ENCODE measurements around the gene NFYA. TPM values are rescaled to one million over a fixed set of nuclear protein-coding genes. Genes with fewer than 3 reads are reported as not detected.

Gene NFYA
- total and polyA plus RNA-seq, 2 of the 13 experiments (the other 11 are each of a cell fraction or from before 2014, with no cell fraction given) = 16.0 to 22.9 TPM

DNA sequence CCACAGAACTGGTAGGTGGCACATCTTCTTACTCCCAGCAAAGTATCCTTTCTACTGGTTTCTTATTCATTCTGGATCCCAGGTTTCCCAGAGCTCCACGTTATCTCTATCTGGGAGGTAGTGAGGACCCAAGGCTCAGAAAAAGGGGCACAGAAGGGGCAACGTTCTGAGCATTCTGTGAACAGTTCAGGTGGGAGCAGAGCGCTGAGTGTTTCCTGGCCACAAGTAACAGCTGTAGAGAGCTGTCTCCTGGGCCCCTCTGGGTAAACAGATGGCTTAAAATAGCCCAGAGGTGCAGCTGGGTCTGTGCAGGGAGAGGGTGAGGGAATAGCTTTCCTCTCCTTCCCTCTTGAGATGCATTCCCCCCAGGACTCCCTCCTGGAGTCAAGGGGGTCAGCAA is 17.6 kb upstream of the NFYA start (continued):
- TF ChIP-seq ZSCAN20 (CRISPR knock-in tag; IDR thresholded peaks at IDR 0.05; ENCODE audit: borderline replicate concordance) = no peak
- TF ChIP-seq KLF16 (CRISPR knock-in tag; IDR thresholded peaks at IDR 0.05) = 0 out of 4 replicates have a peak, but pooled peaks of 1 of the 2 experiments have one; percentile 31
- no peak for TF ChIP-seq DNMT3B (CRISPR knock-in tag; conservative IDR thresholded peaks at IDR 0.05)
- TF ChIP-seq MLLT10 (CRISPR knock-in tag; IDR thresholded peaks at IDR 0.05) = no peak
- no peak for TF ChIP-seq GFI1 (CRISPR knock-in tag; IDR thresholded peaks at IDR 0.05; ENCODE audit: borderline replicate concordance)
- TF ChIP-seq CREM (IDR thresholded peaks at IDR 0.05) = no peak
- no peak for TF ChIP-seq CREM (CRISPR knock-in tag; IDR thresholded peaks at IDR 0.05)
- no peak for TF ChIP-seq ZNF883 (CRISPR knock-in tag; IDR thresholded peaks at IDR 0.05; ENCODE audit: not compliant biosample characterization)
- TF ChIP-seq FOSL2 (CRISPR knock-in tag; IDR thresholded peaks at IDR 0.05) = peak; percentile 48
- no peak for TF ChIP-seq RORA (CRISPR knock-in tag; IDR thresholded peaks at IDR 0.05)
- TF ChIP-seq PHF20 (CRISPR knock-in tag; IDR thresholded peaks at IDR 0.05) = no peak
- TF ChIP-seq SMYD3 (CRISPR knock-in tag; IDR thresholded peaks at IDR 0.05) = no peak
- TF ChIP-seq ZFP36L2 (CRISPR knock-in tag; IDR thresholded peaks at IDR 0.05) = no peak
- TF ChIP-seq WIZ (CRISPR knock-in tag; IDR thresholded peaks at IDR 0.05) = no peak
- TF ChIP-seq, protein P1, sequence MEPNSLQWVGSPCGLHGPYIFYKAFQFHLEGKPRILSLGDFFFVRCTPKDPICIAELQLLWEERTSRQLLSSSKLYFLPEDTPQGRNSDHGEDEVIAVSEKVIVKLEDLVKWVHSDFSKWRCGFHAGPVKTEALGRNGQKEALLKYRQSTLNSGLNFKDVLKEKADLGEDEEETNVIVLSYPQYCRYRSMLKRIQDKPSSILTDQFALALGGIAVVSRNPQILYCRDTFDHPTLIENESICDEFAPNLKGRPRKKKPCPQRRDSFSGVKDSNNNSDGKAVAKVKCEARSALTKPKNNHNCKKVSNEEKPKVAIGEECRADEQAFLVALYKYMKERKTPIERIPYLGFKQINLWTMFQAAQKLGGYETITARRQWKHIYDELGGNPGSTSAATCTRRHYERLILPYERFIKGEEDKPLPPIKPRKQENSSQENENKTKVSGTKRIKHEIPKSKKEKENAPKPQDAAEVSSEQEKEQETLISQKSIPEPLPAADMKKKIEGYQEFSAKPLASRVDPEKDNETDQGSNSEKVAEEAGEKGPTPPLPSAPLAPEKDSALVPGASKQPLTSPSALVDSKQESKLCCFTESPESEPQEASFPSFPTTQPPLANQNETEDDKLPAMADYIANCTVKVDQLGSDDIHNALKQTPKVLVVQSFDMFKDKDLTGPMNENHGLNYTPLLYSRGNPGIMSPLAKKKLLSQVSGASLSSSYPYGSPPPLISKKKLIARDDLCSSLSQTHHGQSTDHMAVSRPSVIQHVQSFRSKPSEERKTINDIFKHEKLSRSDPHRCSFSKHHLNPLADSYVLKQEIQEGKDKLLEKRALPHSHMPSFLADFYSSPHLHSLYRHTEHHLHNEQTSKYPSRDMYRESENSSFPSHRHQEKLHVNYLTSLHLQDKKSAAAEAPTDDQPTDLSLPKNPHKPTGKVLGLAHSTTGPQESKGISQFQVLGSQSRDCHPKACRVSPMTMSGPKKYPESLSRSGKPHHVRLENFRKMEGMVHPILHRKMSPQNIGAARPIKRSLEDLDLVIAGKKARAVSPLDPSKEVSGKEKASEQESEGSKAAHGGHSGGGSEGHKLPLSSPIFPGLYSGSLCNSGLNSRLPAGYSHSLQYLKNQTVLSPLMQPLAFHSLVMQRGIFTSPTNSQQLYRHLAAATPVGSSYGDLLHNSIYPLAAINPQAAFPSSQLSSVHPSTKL (CRISPR knock-in tag; IDR thresholded peaks at IDR 0.05) = peak; percentile 72
- TF ChIP-seq CBX5 (CRISPR knock-in tag; IDR thresholded peaks at IDR 0.05; ENCODE audit: borderline replicate concordance) = no peak
- 0 out of 2 replicates have a peak, but pooled peaks have one; percentile 36 for TF ChIP-seq IRF2 (CRISPR knock-in tag; IDR thresholded peaks at IDR 0.05)
- TF ChIP-seq, protein P2, sequence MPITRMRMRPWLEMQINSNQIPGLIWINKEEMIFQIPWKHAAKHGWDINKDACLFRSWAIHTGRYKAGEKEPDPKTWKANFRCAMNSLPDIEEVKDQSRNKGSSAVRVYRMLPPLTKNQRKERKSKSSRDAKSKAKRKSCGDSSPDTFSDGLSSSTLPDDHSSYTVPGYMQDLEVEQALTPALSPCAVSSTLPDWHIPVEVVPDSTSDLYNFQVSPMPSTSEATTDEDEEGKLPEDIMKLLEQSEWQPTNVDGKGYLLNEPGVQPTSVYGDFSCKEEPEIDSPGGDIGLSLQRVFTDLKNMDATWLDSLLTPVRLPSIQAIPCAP (CRISPR knock-in tag; IDR thresholded peaks at IDR 0.05; ENCODE audit: low read depth) = no peak
- no peak for TF ChIP-seq HIVEP1 (CRISPR knock-in tag; IDR thresholded peaks at IDR 0.05)
- TF ChIP-seq ZNF124 (CRISPR knock-in tag; IDR thresholded peaks at IDR 0.05) = no peak
- TF ChIP-seq CEBPB (IDR thresholded peaks at IDR 0.05; ENCODE audit: borderline replicate concordance, low read depth, low read length) = no peak
- no peak for TF ChIP-seq ZFP37 (CRISPR knock-in tag; IDR thresholded peaks at IDR 0.05; ENCODE audit: borderline replicate concordance)
- no peak for TF ChIP-seq SNAPC2 (CRISPR knock-in tag; IDR thresholded peaks at IDR 0.05)
- TF ChIP-seq, protein P3, sequence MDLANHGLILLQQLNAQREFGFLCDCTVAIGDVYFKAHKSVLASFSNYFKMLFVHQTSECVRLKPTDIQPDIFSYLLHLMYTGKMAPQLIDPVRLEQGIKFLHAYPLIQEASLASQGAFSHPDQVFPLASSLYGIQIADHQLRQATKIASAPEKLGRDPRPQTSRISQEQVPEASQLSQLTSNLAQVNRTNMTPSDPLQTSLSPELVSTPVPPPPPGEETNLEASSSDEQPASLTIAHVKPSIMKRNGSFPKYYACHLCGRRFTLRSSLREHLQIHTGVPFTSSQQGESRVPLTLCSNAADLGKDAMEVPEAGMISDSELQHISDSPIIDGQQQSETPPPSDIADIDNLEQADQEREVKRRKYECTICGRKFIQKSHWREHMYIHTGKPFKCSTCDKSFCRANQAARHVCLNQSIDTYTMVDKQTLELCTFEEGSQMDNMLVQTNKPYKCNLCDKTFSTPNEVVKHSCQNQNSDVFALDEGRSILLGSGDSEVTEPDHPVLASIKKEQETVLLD (CRISPR knock-in tag; IDR thresholded peaks at IDR 0.05; ENCODE audit: low read depth) = no peak
- TF ChIP-seq ZFP41 (CRISPR knock-in tag; IDR thresholded peaks at IDR 0.05; ENCODE audit: borderline replicate concordance) = no peak
- no peak for TF ChIP-seq ATAD3A (CRISPR knock-in tag; IDR thresholded peaks at IDR 0.05)
- TF ChIP-seq MXD1 (CRISPR knock-in tag; IDR thresholded peaks at IDR 0.05) = no peak
- 0 out of 2 replicates have a peak, but pooled peaks have one; percentile 50 for TF ChIP-seq PITX1 (CRISPR knock-in tag; IDR thresholded peaks at IDR 0.05)
